ENCODE measurements around the gene M6PR.
"Not testable (repeated sequence)": the region's sequence is repeated elsewhere in the genome, so short reads cannot be mapped to it uniquely, and the experiment has no call there.

Gene M6PR

GRCh38 chr12:8951744-8952143 is 2.3 kb upstream of the M6PR start:
- no peak for DNase-seq (ENCODE audit: low read depth in 2 of 3, low spot score in 1 of 3)

GRCh38 chr12:8950702-8951478 is 1.4 kb upstream of the M6PR start:
- DNase-seq (ENCODE audit: low read depth in 2 of 3, low spot score in 1 of 3) = no peak

- DNase-seq (ENCODE audit: low read depth in 2 of 3, low spot score in 1 of 3) = no peak
Measured at GRCh38 chr12:8950221-8950527, 729 bp upstream of the M6PR start.

- no peak for DNase-seq (ENCODE audit: low read depth in 2 of 3, low spot score in 1 of 3)
Measured at GRCh38 chr12:8948701-8949341, 624 bp downstream of the M6PR start.

- DNase-seq (ENCODE audit: low read depth in 2 of 3, low spot score in 1 of 3) = no peak
Measured at GRCh38 chr12:8947737-8948136, 1.7 kb downstream of the M6PR start.

- no peak for DNase-seq (ENCODE audit: low read depth in 2 of 3, low spot score in 1 of 3)
Measured at GRCh38 chr12:8946733-8947132, 2.7 kb downstream of the M6PR start.

- DNase-seq (ENCODE audit: low read depth in 2 of 3, low spot score in 1 of 3) = no peak
Measured at GRCh38 chr12:8943565-8944186, 5.8 kb downstream of the M6PR start.

GRCh38 chr12:8941691-8942478 is 7.6 kb downstream of the M6PR start:
- DNase-seq (ENCODE audit: low read depth in 2 of 3, low spot score in 1 of 3) = no peak

GRCh38 chr12:8937842-8938442 is 11.5 kb downstream of the M6PR start:
- not testable (repeated sequence) for DNase-seq (ENCODE audit: low read depth in 2 of 3, low spot score in 1 of 3)

GRCh38 chr12:8936735-8937134 is 12.7 kb downstream of the M6PR start:
- no peak for DNase-seq (ENCODE audit: low read depth in 2 of 3, low spot score in 1 of 3)

- DNase-seq (ENCODE audit: low read depth in 2 of 3, low spot score in 1 of 3) = not testable (repeated sequence)
Measured at GRCh38 chr12:8934080-8934479, 15.4 kb downstream of the M6PR start.

GRCh38 chr12:8932464-8932863 is 17.0 kb downstream of the M6PR start:
- DNase-seq (ENCODE audit: low read depth in 2 of 3, low spot score in 1 of 3) = not testable (repeated sequence)

- DNase-seq (ENCODE audit: low read depth in 2 of 3, low spot score in 1 of 3) = not testable (repeated sequence)
Measured at GRCh38 chr12:8930655-8931323, 18.7 kb downstream of the M6PR start.

- DNase-seq (ENCODE audit: low read depth in 2 of 3, low spot score in 1 of 3) = no peak
Measured at GRCh38 chr12:8922544-8922943, 26.9 kb downstream of the M6PR start.

GRCh38 chr12:8919643-8920042 is 29.8 kb downstream of the M6PR start:
- DNase-seq (ENCODE audit: low read depth in 2 of 3, low spot score in 1 of 3) = not testable (repeated sequence)

- no peak for DNase-seq (ENCODE audit: low read depth in 2 of 3, low spot score in 1 of 3)
Measured at GRCh38 chr12:8917751-8918150, 31.7 kb downstream of the M6PR start.

- no peak for DNase-seq (ENCODE audit: low read depth in 2 of 3, low spot score in 1 of 3)
Measured at GRCh38 chr12:8917031-8917430, 32.4 kb downstream of the M6PR start.

GRCh38 chr12:8916154-8916553 is 33.3 kb downstream of the M6PR start:
- DNase-seq (ENCODE audit: low read depth in 2 of 3, low spot score in 1 of 3) = no peak

GRCh38 chr12:8914716-8915526 is 34.5 kb downstream of the M6PR start:
- DNase-seq (ENCODE audit: low read depth in 2 of 3, low spot score in 1 of 3) = peak in 2 of 3 donors; percentile 27 to 39

Data from stimulated activated CD4-positive, alpha-beta T cell treated with anti-CD3 and anti-CD28 coated beads, Interleukin-12 subunit alpha, Interleukin-12 subunit beta, amount 100 ng/mL, for 48 hours (primary cell).